CD4-positive, CD25-positive, alpha-beta regulatory T cell (primary cell): ENCODE measurements around the gene VMP1. TPM values are rescaled to one million over a fixed set of nuclear protein-coding genes. Genes with fewer than 3 reads are reported as not detected.
"Not testable (repeated sequence)": the region's sequence is repeated elsewhere in the genome, so short reads cannot be mapped to it uniquely, and the experiment has no call there.

Experiments
- ATAC-seq, 2 donors: fragments of 150-1000 bp; cut with Tn5 transposase; one replicate each; pipeline ENCODE4 v1.10.0; 2021; ENCODE audit warnings: low read depth in 2 of 2, moderate number of reproducible peaks in 2 of 2, moderate library complexity in 1 of 2
- DNase-seq, 3 donors: peaks; one replicate each; pipeline versions ENCODE4 v3.0.0 to v3.0.0-alpha.2; 2012 to 2022; ENCODE audit warnings: mixed read lengths in 1 of 3
- H3K27ac ChIP-seq: one replicate; pipeline ENCODE4 v1.7.0; 2013; ENCODE audit warnings: mild to moderate bottlenecking, low read length; ENCODE audit not compliant: insufficient read depth, poor library complexity, severe bottlenecking
- H3K27me3 ChIP-seq: one replicate; pipeline ENCODE4 v1.7.0; 2013; ENCODE audit warnings: low read length; ENCODE audit not compliant: control insufficient read depth, insufficient read depth
- H3K36me3 ChIP-seq: one replicate; pipeline ENCODE4 v1.7.0; 2013; ENCODE audit warnings: mild to moderate bottlenecking, low read length, moderate library complexity; ENCODE audit not compliant: control insufficient read depth, insufficient read depth
- H3K4me1 ChIP-seq: 2 replicates; pipeline ENCODE4 v1.7.0; 2013; ENCODE audit warnings: mild to moderate bottlenecking, low read length; ENCODE audit not compliant: insufficient read depth, control insufficient read depth, poor library complexity, severe bottlenecking
- H3K4me3 ChIP-seq: one replicate; pipeline ENCODE4 v1.7.0; 2013; ENCODE audit warnings: low read depth, mild to moderate bottlenecking, low read length, moderate library complexity
- H3K9me3 ChIP-seq, 2 experiments: 1 replicate in 1 of 2; 2 replicates in 1 of 2; pipeline ENCODE4 v1.7.0; 2013; ENCODE audit warnings: low read length in 2 of 2, mild to moderate bottlenecking in 1 of 2, moderate library complexity in 1 of 2; ENCODE audit not compliant: control insufficient read depth in 2 of 2
- H3K27ac Mint-ChIP-seq, 3 donors: one replicate each; pipeline ENCODE4 v1.8.0; 2020 to 2022; ENCODE audit warnings: mild to moderate bottlenecking in 3 of 3, mixed read lengths in 3 of 3, moderate library complexity in 2 of 3
- H3K27me3 Mint-ChIP-seq: one replicate; pipeline ENCODE4 v1.8.0; 2022; ENCODE audit warnings: mild to moderate bottlenecking, mixed read lengths
- H3K36me3 Mint-ChIP-seq: one replicate; pipeline ENCODE4 v1.8.0; 2020; ENCODE audit warnings: mixed read lengths
- H3K4me1 Mint-ChIP-seq, 4 donors: one replicate each; pipeline ENCODE4 v1.8.0; 2020 to 2022; ENCODE audit warnings: mixed read lengths in 4 of 4, mild to moderate bottlenecking in 1 of 4
- H3K4me3 Mint-ChIP-seq, 4 donors: one replicate each; pipeline ENCODE4 v1.8.0; 2020 to 2022; ENCODE audit warnings: mild to moderate bottlenecking in 4 of 4, mixed read lengths in 4 of 4, moderate library complexity in 3 of 4
- H3K9me3 Mint-ChIP-seq, 7 donors: one replicate each; pipeline ENCODE4 v1.8.0; 2020 to 2022; ENCODE audit warnings: mixed read lengths in 7 of 7, mild to moderate bottlenecking in 3 of 7, moderate library complexity in 2 of 7
- polyA plus RNA-seq, 4 donors: library from polyadenylated mRNA; unstranded; fragments of 300-500 nt; fragmentation: Illumina TruSeq; gene quantifications; one replicate each; pipeline ENCODE4 v1.2.3, GENCODE V29; 2021
- total RNA-seq: library from RNA; stranded (reverse); gene quantifications from one replicate; pipeline ENCODE4 v1.2.3, GENCODE V29; 2022

VMP1 gene
- total and polyA plus RNA-seq, 5 donors from 2014 or later, result 50.3 to 238 (median 73.4) TPM

- Histone ChIP-seq H3K4me3 (no peak overlapping the region), H3K4me1 (peaks cover 3% of the 10 kb centered on the region), H3K27me3 (no peaks in the 10 kb centered on the region), H3K27ac (no peak overlapping the region), H3K36me3 (peaks cover 21% of the 10 kb centered on the region), H3K9me3 (no peaks in the 10 kb centered on the region)
- peak overlapping the region in 2 of 3 donors; percentile 44 to 56 for H3K27ac Mint-ChIP-seq
- ATAC-seq (no peak), DNase-seq (no peak)
- H3K4me3 Mint-ChIP-seq, result no peak overlapping the region
- H3K27me3 Mint-ChIP-seq, result no peaks in the 10 kb centered on the region
- H3K36me3 Mint-ChIP-seq, result peaks cover 19% of the 10 kb centered on the region
- H3K9me3 Mint-ChIP-seq, result no peaks in the 10 kb centered on the region
- peaks cover 0 to 15% (median 10%) of the 10 kb centered on the region in 4 donors for H3K4me1 Mint-ChIP-seq
These were observed 151.5 kb downstream of the VMP1 start for GRCh38 chr17:59858932-59859331.

GRCh38 chr17:59859444-59860025 lies 152.1 kb downstream of the VMP1 start:
- ATAC-seq (peak; percentile 68 to 69), DNase-seq (peak in 2 of 3 donors; percentile 61 to 80)
- Mint-ChIP-seq H3K27me3 (no peaks in the 10 kb centered on the region), H3K9me3 (no peaks in the 10 kb centered on the region), H3K36me3 (peaks cover 23% of the 10 kb centered on the region), H3K27ac (peak overlapping the region; percentile 44 to 56 (median 44)), H3K4me3 (peak overlapping the region in 1 of 4 donors; percentile 58), H3K4me1 (peaks cover 0 to 15% (median 7%) of the 10 kb centered on the region in 4 donors)
- H3K9me3 ChIP-seq, result no peaks in the 10 kb centered on the region
- H3K4me1 ChIP-seq, result no peaks in the 10 kb centered on the region
- no peaks in the 10 kb centered on the region for H3K27me3 ChIP-seq
- no peak overlapping the region for H3K4me3 ChIP-seq
- no peak overlapping the region for H3K27ac ChIP-seq
- H3K36me3 ChIP-seq, result peaks cover 23% of the 10 kb centered on the region

GRCh38 chr17:59863616-59864015 lies 156.2 kb downstream of the VMP1 start:
- DNase-seq (no peak), ATAC-seq (no peak)
- H3K4me3 ChIP-seq, result no peak overlapping the region
- Mint-ChIP-seq H3K27me3 (no peaks in the 10 kb centered on the region), H3K9me3 (no peaks in the 10 kb centered on the region), H3K4me1 (peaks cover 0 to 8% (median 6%) of the 10 kb centered on the region in 4 donors), H3K4me3 (no peak overlapping the region), H3K36me3 (peaks cover 28% of the 10 kb centered on the region), H3K27ac (no peak overlapping the region)
- no peaks in the 10 kb centered on the region for H3K9me3 ChIP-seq
- H3K36me3 ChIP-seq, result peaks cover 34% of the 10 kb centered on the region
- no peaks in the 10 kb centered on the region for H3K27me3 ChIP-seq
- no peak overlapping the region for H3K27ac ChIP-seq
- no peaks in the 10 kb centered on the region for H3K4me1 ChIP-seq

- Histone ChIP-seq H3K36me3 (peaks cover 27% of the 10 kb centered on the region), H3K27ac (no peak overlapping the region), H3K4me1 (no peaks in the 10 kb centered on the region), H3K4me3 (no peak overlapping the region), H3K9me3 (no peaks in the 10 kb centered on the region), H3K27me3 (no peaks in the 10 kb centered on the region)
- Mint-ChIP-seq H3K9me3 (no peaks in the 10 kb centered on the region), H3K4me1 (peaks cover 0 to 5% (median 0%) of the 10 kb centered on the region in 4 donors), H3K27ac (no peak overlapping the region), H3K36me3 (peaks cover 32% of the 10 kb centered on the region), H3K4me3 (no peak overlapping the region), H3K27me3 (no peaks in the 10 kb centered on the region)
- DNase-seq (no peak), ATAC-seq (no peak)
These were observed 162.4 kb downstream of the VMP1 start for GRCh38 chr17:59869941-59870218.

- Mint-ChIP-seq H3K4me1 (peaks cover 0 to 5% (median 0%) of the 10 kb centered on the region in 4 donors), H3K36me3 (peaks cover 29% of the 10 kb centered on the region), H3K27ac (no peak overlapping the region), H3K9me3 (no peaks in the 10 kb centered on the region), H3K27me3 (no peaks in the 10 kb centered on the region), H3K4me3 (no peak overlapping the region)
- Histone ChIP-seq H3K9me3 (no peaks in the 10 kb centered on the region), H3K4me3 (no peak overlapping the region), H3K27me3 (no peaks in the 10 kb centered on the region), H3K27ac (no peak overlapping the region), H3K4me1 (no peaks in the 10 kb centered on the region), H3K36me3 (peaks cover 32% of the 10 kb centered on the region)
- DNase-seq, result no peak
- ATAC-seq, result no peak
These were observed 163.0 kb downstream of the VMP1 start for GRCh38 chr17:59870482-59870881.

- peaks cover 30% of the 10 kb centered on the region for H3K36me3 Mint-ChIP-seq
- no peaks in the 10 kb centered on the region for H3K9me3 Mint-ChIP-seq
These were observed 164.9 kb downstream of the VMP1 start for GRCh38 chr17:59872351-59872750.

GRCh38 chr17:59873414-59873813 lies 166.0 kb downstream of the VMP1 start:
- H3K4me3 ChIP-seq, H3K27ac ChIP-seq, H3K27me3 ChIP-seq, H3K9me3 ChIP-seq, H3K27ac Mint-ChIP-seq, H3K4me3 Mint-ChIP-seq, H3K4me1 ChIP-seq, ATAC-seq, H3K9me3 Mint-ChIP-seq, DNase-seq, H3K27me3 Mint-ChIP-seq, H3K4me1 Mint-ChIP-seq: not testable (repeated sequence)
- peaks cover 31% of the 10 kb centered on the region for H3K36me3 Mint-ChIP-seq
- peaks cover 50% of the 10 kb centered on the region for H3K36me3 ChIP-seq

More at GRCh38 chr17:59872351-59872750, 164.9 kb downstream of the VMP1 start:
- ATAC-seq (no peak), DNase-seq (no peak)
- H3K27ac ChIP-seq, result no peak overlapping the region
- no peaks in the 10 kb centered on the region for H3K9me3 ChIP-seq
- no peaks in the 10 kb centered on the region for H3K27me3 ChIP-seq
- peaks cover 43% of the 10 kb centered on the region for H3K36me3 ChIP-seq
- H3K4me1 Mint-ChIP-seq, result peaks cover 0 to 5% (median 0%) of the 10 kb centered on the region in 4 donors
- no peak overlapping the region for H3K4me3 Mint-ChIP-seq
- no peaks in the 10 kb centered on the region for H3K4me1 ChIP-seq
- no peaks in the 10 kb centered on the region for H3K27me3 Mint-ChIP-seq
- no peak overlapping the region for H3K4me3 ChIP-seq
- H3K27ac Mint-ChIP-seq, result no peak overlapping the region

- Histone ChIP-seq H3K4me1 (no peaks in the 10 kb centered on the region), H3K27me3 (no peaks in the 10 kb centered on the region), H3K4me3 (no peak overlapping the region), H3K27ac (no peak overlapping the region), H3K36me3 (peaks cover 58% of the 10 kb centered on the region), H3K9me3 (no peaks in the 10 kb centered on the region)
- Mint-ChIP-seq H3K4me1 (peaks cover 0 to 6% (median 4%) of the 10 kb centered on the region in 4 donors), H3K4me3 (no peak overlapping the region), H3K9me3 (no peaks in the 10 kb centered on the region), H3K27ac (peak overlapping the region in 1 of 3 donors; percentile 11), H3K36me3 (peaks cover 29% of the 10 kb centered on the region), H3K27me3 (no peaks in the 10 kb centered on the region)
- DNase-seq (no peak), ATAC-seq (no peak)
These were observed 166.9 kb downstream of the VMP1 start for GRCh38 chr17:59874376-59874775.
